ENCODE results near the gene CSRP3.

Gene CSRP3

DNA sequence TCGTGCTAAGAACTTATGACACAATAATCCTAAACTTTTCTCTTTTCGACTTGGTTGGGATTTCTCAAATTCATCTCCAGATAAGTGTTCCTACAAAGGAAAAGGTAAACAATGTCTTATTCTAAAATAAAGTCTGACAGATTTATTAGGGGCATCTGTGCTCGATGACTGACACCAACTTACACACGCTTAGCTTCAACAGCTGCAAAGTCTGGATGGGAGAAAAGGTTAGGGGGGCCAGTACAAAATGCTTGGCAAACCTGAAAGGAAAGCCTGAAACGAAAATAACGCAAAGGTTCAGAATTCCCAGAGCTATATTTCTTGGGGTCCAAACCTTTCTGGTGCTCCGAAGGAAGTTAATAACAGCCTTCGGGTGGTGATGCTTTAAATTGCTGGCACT is 35.6 kb upstream of the CSRP3 start:
- no peak for DNase-seq (ENCODE audit: low read depth)
- no peak overlapping the region for H3K4me3 ChIP-seq (ENCODE audit: low read length)
- TF ChIP-seq, protein P1, sequence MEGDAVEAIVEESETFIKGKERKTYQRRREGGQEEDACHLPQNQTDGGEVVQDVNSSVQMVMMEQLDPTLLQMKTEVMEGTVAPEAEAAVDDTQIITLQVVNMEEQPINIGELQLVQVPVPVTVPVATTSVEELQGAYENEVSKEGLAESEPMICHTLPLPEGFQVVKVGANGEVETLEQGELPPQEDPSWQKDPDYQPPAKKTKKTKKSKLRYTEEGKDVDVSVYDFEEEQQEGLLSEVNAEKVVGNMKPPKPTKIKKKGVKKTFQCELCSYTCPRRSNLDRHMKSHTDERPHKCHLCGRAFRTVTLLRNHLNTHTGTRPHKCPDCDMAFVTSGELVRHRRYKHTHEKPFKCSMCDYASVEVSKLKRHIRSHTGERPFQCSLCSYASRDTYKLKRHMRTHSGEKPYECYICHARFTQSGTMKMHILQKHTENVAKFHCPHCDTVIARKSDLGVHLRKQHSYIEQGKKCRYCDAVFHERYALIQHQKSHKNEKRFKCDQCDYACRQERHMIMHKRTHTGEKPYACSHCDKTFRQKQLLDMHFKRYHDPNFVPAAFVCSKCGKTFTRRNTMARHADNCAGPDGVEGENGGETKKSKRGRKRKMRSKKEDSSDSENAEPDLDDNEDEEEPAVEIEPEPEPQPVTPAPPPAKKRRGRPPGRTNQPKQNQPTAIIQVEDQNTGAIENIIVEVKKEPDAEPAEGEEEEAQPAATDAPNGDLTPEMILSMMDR (conservative IDR thresholded peaks at IDR 0.05; ENCODE audit: low read length), result no peak

DNA sequence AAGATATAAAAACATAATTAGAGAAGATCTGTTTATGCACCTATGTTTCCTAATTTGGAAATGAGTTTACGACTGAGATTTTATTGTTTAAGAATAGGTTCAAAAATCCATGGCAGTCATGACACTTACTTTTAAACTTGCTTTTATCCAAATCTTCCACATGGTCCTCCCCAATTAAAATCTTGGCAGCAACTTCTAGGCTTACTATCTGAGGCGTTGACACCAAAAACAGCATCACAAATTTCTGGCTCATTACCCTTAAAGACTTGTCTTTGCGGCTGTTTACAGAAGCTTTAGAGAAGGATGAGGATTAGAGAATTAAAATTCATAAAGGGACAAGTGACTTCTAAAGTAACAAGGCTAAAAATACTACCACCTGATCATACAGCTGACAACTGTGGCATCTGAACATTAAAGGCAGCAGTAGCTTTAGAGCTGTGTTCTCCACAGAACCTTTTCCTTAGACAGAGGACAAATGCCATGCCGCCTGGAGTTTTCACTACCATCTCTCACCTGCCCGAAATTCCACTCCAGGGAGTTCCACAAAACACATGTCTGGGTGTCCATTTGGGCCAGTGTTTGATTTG is 32.5 kb upstream of the CSRP3 start:
- TF ChIP-seq, protein P1 (conservative IDR thresholded peaks at IDR 0.05; ENCODE audit: low read length), result no peak
- H3K4me3 ChIP-seq (ENCODE audit: low read length), result no peak overlapping the region
- no peak for DNase-seq (ENCODE audit: low read depth)

DNA sequence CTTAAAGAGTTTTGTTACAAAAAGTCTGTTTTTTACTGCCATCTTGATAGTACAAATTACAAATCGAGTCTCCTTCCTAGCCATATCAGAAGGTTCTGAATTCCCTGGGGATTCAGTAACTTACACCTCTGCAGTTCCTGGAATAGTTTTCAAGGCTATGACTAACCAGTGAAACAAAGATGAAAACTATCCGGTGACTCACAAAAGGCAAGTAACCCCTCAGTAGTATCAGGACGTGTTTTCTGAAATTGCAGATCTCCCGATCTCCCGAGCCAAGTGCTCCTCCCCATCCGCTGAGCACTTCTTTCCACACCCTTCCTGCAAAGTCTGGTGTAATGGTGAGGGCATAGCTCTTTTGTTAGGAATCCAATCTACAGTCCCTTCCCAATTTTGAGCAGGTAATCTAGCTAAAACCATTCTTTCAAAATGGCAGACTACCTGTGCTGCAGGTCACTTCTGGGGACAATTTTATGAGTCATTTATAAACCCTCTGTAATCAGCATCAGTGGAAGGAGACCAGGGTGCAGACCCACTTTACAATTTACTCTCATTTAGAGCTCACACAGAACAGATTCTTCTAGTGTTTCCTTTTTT is 31.2 kb upstream of the CSRP3 start:
- H3K4me3 ChIP-seq (ENCODE audit: low read length), result no peak overlapping the region
- TF ChIP-seq, protein P1 (conservative IDR thresholded peaks at IDR 0.05; ENCODE audit: low read length), result no peak
- DNase-seq (ENCODE audit: low read depth), result peak; percentile 74

DNA sequence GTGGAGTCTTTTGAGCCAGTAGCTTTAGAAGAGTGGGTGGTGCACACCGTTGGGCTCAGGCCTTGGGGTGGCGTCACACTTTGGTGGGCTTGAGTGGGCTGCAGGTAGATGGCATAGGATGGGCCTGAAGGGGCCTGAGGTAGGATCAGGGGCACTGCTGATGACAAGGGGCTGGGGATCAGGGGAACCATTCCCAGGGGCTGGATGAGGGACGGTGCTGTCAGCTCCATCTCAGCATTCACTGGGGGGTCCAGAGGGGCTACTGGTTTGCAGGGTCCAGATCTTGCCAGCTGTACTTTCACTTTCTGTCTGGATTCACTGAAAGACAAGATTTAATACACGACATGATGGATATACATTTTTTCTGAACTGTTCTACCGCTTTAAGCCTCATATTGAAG is 27.9 kb upstream of the CSRP3 start:
- TF ChIP-seq, protein P1 (conservative IDR thresholded peaks at IDR 0.05; ENCODE audit: low read length), result no peak
- H3K4me3 ChIP-seq (ENCODE audit: low read length), result no peak overlapping the region
- no peak for DNase-seq (ENCODE audit: low read depth)

DNA sequence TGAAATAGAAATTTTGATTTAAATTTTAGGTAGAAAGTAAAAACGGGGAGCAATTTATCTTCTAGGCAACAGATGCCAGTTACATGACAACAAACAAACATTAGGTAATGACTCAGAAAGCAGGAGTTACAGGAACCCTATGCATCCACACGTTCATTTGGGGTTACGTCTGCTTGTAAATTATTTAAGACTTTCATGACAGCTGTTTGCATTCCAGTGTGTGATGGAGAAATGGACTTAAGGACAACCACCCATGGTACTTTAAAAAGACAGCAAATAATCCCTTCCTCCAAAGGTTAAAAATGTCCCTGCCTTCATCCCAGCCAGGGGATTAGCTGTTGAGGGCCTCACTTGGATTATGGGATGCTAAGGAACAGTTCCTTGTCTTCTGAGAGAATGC is 27.2 kb upstream of the CSRP3 start:
- TF ChIP-seq, protein P1 (conservative IDR thresholded peaks at IDR 0.05; ENCODE audit: low read length), result no peak
- no peak overlapping the region for H3K4me3 ChIP-seq (ENCODE audit: low read length)
- no peak for DNase-seq (ENCODE audit: low read depth)

DNA sequence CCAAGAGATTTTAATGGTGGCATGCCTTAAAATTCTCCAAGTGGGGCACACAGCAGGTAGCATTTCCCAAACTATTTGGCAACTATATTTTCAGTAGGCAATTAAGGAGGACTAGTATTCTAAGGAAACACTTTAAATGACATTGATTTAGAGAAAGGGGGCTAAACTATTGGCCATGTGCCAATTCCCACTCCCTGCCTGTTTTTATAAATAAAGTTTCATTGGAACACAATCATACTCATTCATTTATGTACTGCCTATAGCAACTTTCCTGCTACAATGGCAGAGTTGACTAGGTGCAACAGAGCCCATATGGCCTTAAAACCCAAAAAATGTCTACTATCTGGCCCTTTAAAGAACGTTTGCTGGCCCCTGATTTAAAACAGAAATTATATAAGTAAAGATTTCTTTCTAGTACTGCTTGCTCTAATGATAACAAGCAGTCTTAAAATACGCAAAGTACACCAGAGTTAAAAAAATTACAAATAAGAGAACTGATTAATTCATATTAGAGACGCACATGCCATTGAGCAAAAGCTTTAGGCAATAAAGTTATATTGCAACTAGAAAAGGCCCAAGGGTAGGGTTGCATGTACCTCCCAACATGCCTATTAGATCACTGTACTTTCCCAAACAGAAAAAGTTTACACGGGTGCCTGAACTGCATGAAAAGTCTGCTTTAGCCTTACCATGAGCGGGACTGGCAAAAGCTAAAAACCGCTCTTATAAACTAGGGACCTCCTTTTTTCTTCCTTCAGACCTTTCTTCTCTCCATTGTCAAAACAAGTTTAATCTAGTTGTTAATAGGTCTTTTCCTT is 24.8 kb upstream of the CSRP3 start:
- DNase-seq (ENCODE audit: low read depth), result no peak
- TF ChIP-seq, protein P1 (conservative IDR thresholded peaks at IDR 0.05; ENCODE audit: low read length), result no peak
- H3K4me3 ChIP-seq (ENCODE audit: low read length), result no peak overlapping the region

DNA sequence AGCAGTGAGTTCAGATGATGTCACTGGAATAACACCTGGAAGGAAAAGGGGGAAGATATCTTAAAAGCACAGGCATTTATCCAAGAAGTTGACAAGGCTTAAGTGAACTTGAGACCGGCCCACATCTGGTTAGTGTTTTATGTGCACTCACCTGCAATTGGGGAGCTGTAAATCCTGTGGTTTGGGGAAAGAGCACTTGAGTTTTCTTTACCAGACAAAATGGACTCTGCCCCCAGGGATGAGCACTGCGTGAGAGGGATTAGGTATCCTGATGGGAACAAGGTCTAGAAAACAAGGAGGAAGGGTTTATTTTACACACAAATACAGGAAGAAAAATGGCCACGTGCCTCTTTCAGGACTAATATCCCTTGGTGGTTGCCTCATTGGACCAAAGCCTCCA is 23.8 kb upstream of the CSRP3 start:
- no peak for DNase-seq (ENCODE audit: low read depth)
- TF ChIP-seq, protein P1 (conservative IDR thresholded peaks at IDR 0.05; ENCODE audit: low read length), result no peak
- H3K4me3 ChIP-seq (ENCODE audit: low read length), result no peak overlapping the region
